ENCODE data around the gene IFNLR1.

DNA sequence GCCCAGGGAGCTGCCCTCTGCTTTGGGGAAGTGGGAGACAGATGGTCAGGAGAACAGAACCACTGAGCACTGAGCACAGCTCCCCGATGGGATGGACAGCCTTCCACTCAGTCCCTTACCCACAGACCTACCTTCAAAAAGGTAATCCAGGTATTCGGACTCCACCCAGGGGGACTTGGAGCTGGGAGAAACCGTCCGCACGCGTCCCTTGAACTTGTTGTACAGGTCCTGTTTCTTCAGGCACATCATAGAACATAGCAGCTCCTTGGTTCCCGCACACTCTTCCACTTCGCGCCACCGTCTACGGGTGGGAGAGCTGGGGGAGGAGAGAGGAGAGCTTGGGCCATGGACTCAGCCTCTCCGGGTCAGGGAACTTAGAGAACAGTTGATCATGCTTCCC, 17.8 kb downstream of the IFNLR1 start:
- no peak for TF ChIP-seq EZH2 (IDR thresholded peaks at IDR 0.05; ENCODE audit: borderline replicate concordance, low read length)
- TF ChIP-seq, protein P1, sequence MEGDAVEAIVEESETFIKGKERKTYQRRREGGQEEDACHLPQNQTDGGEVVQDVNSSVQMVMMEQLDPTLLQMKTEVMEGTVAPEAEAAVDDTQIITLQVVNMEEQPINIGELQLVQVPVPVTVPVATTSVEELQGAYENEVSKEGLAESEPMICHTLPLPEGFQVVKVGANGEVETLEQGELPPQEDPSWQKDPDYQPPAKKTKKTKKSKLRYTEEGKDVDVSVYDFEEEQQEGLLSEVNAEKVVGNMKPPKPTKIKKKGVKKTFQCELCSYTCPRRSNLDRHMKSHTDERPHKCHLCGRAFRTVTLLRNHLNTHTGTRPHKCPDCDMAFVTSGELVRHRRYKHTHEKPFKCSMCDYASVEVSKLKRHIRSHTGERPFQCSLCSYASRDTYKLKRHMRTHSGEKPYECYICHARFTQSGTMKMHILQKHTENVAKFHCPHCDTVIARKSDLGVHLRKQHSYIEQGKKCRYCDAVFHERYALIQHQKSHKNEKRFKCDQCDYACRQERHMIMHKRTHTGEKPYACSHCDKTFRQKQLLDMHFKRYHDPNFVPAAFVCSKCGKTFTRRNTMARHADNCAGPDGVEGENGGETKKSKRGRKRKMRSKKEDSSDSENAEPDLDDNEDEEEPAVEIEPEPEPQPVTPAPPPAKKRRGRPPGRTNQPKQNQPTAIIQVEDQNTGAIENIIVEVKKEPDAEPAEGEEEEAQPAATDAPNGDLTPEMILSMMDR (conservative IDR thresholded peaks at IDR 0.05 in 1 of 2, IDR thresholded peaks at IDR 0.05 in 1 of 2; ENCODE audit: extremely low read depth in 1 of 2, insufficient read depth in 1 of 2, low read depth in 1 of 2, low read length in 2 of 2) = no peak
